ENCODE data around the gene ZNRF2. TPM values are rescaled to one million over a fixed set of nuclear protein-coding genes. Genes with fewer than 3 reads are reported as not detected.

The ZNRF2 gene
- total and polyA plus RNA-seq, 9 donors = 3.0 to 24.8 (median 11.5) TPM

DNA sequence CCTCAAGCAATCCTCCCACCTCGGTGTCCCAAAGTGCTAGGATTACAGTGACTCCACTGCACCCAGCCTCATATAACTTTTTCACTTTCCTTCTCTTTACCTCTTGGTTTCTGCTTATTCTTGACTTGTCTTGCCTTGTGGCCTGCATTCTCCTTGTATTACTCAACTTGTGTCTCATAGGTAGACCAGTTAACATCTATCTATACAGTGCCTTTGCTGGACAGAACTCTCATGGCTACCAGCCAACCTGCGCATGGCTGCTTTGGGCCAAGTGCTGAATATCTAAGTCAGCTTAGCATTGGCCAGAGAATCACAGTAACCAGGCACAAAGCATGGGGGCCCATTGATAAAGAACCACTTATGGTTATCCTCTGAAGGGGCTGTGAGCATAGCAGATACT lies 42.6 kb upstream of the ZNRF2 start:
- no peaks in the 10 kb centered on the region for H3K9me3 ChIP-seq
- no peak for DNase-seq
- no peaks in the 10 kb centered on the region for H3K36me3 ChIP-seq
- no peak overlapping the region for H3K4me3 ChIP-seq
- intact Hi-C loops (cut with DNase I) = no loop called here
- H3K27me3 ChIP-seq = no peaks in the 10 kb centered on the region
- no peaks in the 10 kb centered on the region for H3K4me1 ChIP-seq (ENCODE audit: insufficient read depth)
- WGBS, 3 donors = 91 to 95% (median 94%) methylated on average over 2 of the region's 2 CpGs
- TF ChIP-seq, protein P1, sequence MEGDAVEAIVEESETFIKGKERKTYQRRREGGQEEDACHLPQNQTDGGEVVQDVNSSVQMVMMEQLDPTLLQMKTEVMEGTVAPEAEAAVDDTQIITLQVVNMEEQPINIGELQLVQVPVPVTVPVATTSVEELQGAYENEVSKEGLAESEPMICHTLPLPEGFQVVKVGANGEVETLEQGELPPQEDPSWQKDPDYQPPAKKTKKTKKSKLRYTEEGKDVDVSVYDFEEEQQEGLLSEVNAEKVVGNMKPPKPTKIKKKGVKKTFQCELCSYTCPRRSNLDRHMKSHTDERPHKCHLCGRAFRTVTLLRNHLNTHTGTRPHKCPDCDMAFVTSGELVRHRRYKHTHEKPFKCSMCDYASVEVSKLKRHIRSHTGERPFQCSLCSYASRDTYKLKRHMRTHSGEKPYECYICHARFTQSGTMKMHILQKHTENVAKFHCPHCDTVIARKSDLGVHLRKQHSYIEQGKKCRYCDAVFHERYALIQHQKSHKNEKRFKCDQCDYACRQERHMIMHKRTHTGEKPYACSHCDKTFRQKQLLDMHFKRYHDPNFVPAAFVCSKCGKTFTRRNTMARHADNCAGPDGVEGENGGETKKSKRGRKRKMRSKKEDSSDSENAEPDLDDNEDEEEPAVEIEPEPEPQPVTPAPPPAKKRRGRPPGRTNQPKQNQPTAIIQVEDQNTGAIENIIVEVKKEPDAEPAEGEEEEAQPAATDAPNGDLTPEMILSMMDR (IDR thresholded peaks at IDR 0.05) = no peak
- TF ChIP-seq POLR2A (IDR thresholded peaks at IDR 0.05) (no peak), EP300 (IDR thresholded peaks at IDR 0.05) (no peak)
- no peak overlapping the region for H3K27ac ChIP-seq

DNA sequence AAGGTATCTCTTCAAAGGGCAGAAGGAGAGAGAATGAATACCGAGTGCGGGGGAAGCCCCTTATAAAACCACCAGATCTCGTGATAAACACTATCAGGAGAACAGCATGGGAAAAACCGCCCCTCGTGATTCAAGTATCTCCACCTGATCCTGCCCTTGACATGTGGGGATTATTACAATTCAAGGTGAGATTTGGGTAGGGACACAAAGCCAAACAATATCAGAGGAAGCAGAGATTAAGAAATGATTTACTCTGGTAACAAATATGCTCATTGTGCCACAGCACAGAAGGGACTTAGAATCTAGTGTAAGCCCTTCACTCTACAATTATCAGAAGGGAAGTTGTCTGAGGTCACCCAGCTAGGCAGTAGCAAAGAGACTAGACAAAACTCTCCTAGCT lies 40.1 kb upstream of the ZNRF2 start:
- intact Hi-C loops (cut with DNase I) = no loop called here
- TF ChIP-seq POLR2A (IDR thresholded peaks at IDR 0.05) = no peak
- TF ChIP-seq, protein P1 (IDR thresholded peaks at IDR 0.05) = no peak
- no peak for TF ChIP-seq EP300 (IDR thresholded peaks at IDR 0.05)
- no peak for DNase-seq
- H3K27me3 ChIP-seq = no peaks in the 10 kb centered on the region
- H3K4me1 ChIP-seq (ENCODE audit: insufficient read depth) = peaks cover 2% of the 10 kb centered on the region
- H3K36me3 ChIP-seq = no peaks in the 10 kb centered on the region
- H3K4me3 ChIP-seq = no peak overlapping the region
- 85 to 92% (median 87%) methylated on average over 5 of the region's 5 CpGs for WGBS, 3 donors
- no peaks in the 10 kb centered on the region for H3K9me3 ChIP-seq
- no peak overlapping the region for H3K27ac ChIP-seq

DNA sequence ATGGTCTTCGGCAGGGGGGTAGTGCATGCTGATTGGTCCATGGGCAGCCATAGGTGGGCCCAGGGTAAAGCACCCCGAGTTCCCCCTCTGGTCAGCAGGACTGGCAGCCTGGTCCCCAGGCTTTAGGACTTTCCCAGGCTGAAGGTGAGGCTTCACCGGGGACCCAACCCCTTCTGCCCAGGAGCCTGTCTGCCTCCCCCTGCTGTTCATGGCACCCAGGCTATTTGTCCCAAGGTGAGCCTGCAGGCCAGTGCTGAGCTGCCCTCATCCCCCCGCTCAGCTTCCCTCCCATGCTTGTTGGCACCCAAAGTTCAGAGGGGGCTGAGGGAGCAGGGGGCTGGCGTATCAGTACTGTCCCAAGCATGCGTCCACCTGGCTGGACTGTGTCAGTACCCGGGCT lies 38.5 kb upstream of the ZNRF2 start:
- intact Hi-C loops (cut with DNase I) = no loop called here
- DNase-seq = no peak
- TF ChIP-seq, protein P1 (IDR thresholded peaks at IDR 0.05) = no peak
- TF ChIP-seq EP300 (IDR thresholded peaks at IDR 0.05) (no peak), POLR2A (IDR thresholded peaks at IDR 0.05) (no peak)
- Histone ChIP-seq H3K27ac (no peak overlapping the region), H3K27me3 (no peaks in the 10 kb centered on the region), H3K4me3 (no peak overlapping the region), H3K36me3 (no peaks in the 10 kb centered on the region), H3K4me1 (ENCODE audit: insufficient read depth) (peaks cover 2% of the 10 kb centered on the region), H3K9me3 (no peaks in the 10 kb centered on the region)
- 95 to 96% (median 95%) methylated on average over 7 of the region's 7 CpGs for WGBS, 3 donors

DNA sequence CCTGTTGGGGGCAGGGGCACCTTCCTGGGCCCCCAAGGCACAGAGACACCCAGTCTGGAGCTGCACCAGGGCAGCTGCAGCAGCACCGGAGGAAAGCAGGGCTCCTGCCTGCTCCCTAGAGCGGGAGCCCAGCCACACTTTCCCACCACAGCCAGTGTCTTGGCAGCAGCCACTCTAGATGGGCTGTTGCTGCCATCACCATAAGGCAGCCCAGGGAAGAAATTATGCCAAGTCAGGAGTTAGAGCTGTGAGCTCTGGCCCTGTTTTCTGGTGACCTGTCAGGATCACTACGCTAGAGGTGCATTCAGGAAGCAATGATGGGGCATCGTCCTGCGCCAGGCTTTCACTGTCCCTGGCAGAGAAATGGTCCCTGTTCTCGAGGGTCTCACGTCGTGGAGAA lies 38.0 kb upstream of the ZNRF2 start:
- H3K4me3 ChIP-seq = no peak overlapping the region
- H3K9me3 ChIP-seq = no peaks in the 10 kb centered on the region
- no peak for DNase-seq
- 84 to 95% (median 88%) methylated on average over 8 of the region's 8 CpGs for WGBS, 3 donors
- H3K27ac ChIP-seq = no peak overlapping the region
- intact Hi-C loops (cut with DNase I) = no loop called here
- no peaks in the 10 kb centered on the region for H3K36me3 ChIP-seq
- H3K27me3 ChIP-seq = no peaks in the 10 kb centered on the region
- TF ChIP-seq EP300 (IDR thresholded peaks at IDR 0.05) = no peak
- no peak for TF ChIP-seq POLR2A (IDR thresholded peaks at IDR 0.05)
- TF ChIP-seq, protein P1 (IDR thresholded peaks at IDR 0.05) = no peak
- H3K4me1 ChIP-seq (ENCODE audit: insufficient read depth) = peaks cover 2% of the 10 kb centered on the region

All from ovary (tissue), 9 donors.